HepG2 (cell line): ENCODE measurements around the gene CELSR2. TPM values are rescaled to one million over a fixed set of nuclear protein-coding genes. Genes with fewer than 3 reads are reported as not detected.
A peak's percentile ranks its signal among the peaks of the same experiment; 100 is the strongest.

Experiments
- BCL6 ChIP-seq: IDR thresholded peaks from 2 replicates; pipeline ENCODE4 v1.6.1; 2016; ENCODE audit warnings: missing genetic modification reagents, missing compliant biosample characterization
- CCAR2 ChIP-seq: fragments of 200-400 bp; formaldehyde crosslinking; optimal IDR thresholded peaks from 2 replicates; pipeline ENCODE3; 2018; ENCODE audit warnings: low read depth, mild to moderate bottlenecking, low read length, moderate library complexity
- ELK4 ChIP-seq: sonication (generic); formaldehyde crosslinking; IDR thresholded peaks from 2 replicates; pipeline ENCODE4 v1.9.0; 2021; ENCODE audit warnings: missing genetic modification reagents, borderline replicate concordance
- GATAD1 ChIP-seq: IDR thresholded peaks from 2 replicates; pipeline ENCODE4 v1.6.1; 2016; ENCODE audit warnings: missing genetic modification reagents, missing compliant biosample characterization
- HDAC6 ChIP-seq: fragments of 200-600 bp; sonication (generic); IDR thresholded peaks from 2 replicates; pipeline ENCODE4 v1.7.0; 2017; ENCODE audit warnings: mild to moderate bottlenecking, antibody characterized with exemption, low read length, low read depth
- HNF4G ChIP-seq, 2 experiments: sonication (generic) in 1 of 2; formaldehyde crosslinking in 1 of 2; IDR thresholded peaks; 2 replicates each; pipeline versions ENCODE4 v1.4.0 to v1.6.1; 2011 to 2020; ENCODE audit warnings: borderline replicate concordance in 2 of 2, low read depth in 2 of 2, mild to moderate bottlenecking in 2 of 2, low read length in 1 of 2, missing genetic modification reagents in 1 of 2, moderate library complexity in 1 of 2
- KDM4B ChIP-seq: sonication (generic); formaldehyde crosslinking; IDR thresholded peaks from 2 replicates; pipeline ENCODE4 v1.4.0; 2020; ENCODE audit warnings: missing genetic modification reagents
- KDM6A ChIP-seq: IDR thresholded peaks from 2 replicates; pipeline ENCODE4 v1.6.1; 2016; ENCODE audit warnings: low read depth
- MBD4 ChIP-seq: IDR thresholded peaks from 2 replicates; pipeline ENCODE4 v1.6.1; 2012; ENCODE audit warnings: low read length, inconsistent platforms, borderline replicate concordance
- MTF2 ChIP-seq: sonication (generic); formaldehyde crosslinking; IDR thresholded peaks from 2 replicates; pipeline ENCODE4 v1.5.0; 2020; ENCODE audit warnings: missing genetic modification reagents, borderline replicate concordance
- NFE2L2 ChIP-seq: fragments of 150-350 bp; IDR thresholded peaks from 2 replicates; pipeline ENCODE4 v1.6.1; 2014; ENCODE audit warnings: low read length
- NR1H2 ChIP-seq: sonication (generic); formaldehyde crosslinking; IDR thresholded peaks from 2 replicates; pipeline ENCODE4 v1.8.1; 2022; ENCODE audit warnings: low read depth, missing genetic modification reagents, borderline replicate concordance
- SMARCC2 ChIP-seq: fragments of 450-650 bp; IDR thresholded peaks from 2 replicates; pipeline ENCODE4 v1.6.1; 2017; ENCODE audit warnings: antibody characterized with exemption, mild to moderate bottlenecking
- SOX13 ChIP-seq, 3 experiments: fragments of 450-650 bp in 1 of 3; sonication (generic) in 1 of 3; formaldehyde crosslinking in 1 of 3; IDR thresholded peaks in 2 of 3; conservative IDR thresholded peaks in 1 of 3; 2 replicates each; pipeline versions ENCODE4 v1.5.0 to v1.6.1; 2016 to 2020; ENCODE audit warnings: antibody characterized with exemption in 1 of 3, mild to moderate bottlenecking in 1 of 3, missing compliant biosample characterization in 1 of 3, missing genetic modification reagents in 1 of 3, moderate library complexity in 1 of 3
- SPEN ChIP-seq: sonication (generic); formaldehyde crosslinking; IDR thresholded peaks from 2 replicates; pipeline ENCODE4 v1.5.1; 2020; ENCODE audit warnings: low read depth, mild to moderate bottlenecking, missing genetic modification reagents
- SRSF1 ChIP-seq: fragments of 200-400 bp; formaldehyde crosslinking; optimal IDR thresholded peaks from 2 replicates; pipeline ENCODE3; 2017; ENCODE audit warnings: mild to moderate bottlenecking, low read depth, low read length, moderate library complexity
- SRSF4 ChIP-seq: fragments of 200-400 bp; formaldehyde crosslinking; IDR thresholded peaks from one replicate; pipeline ENCODE4 v1.6.1; 2018; ENCODE audit warnings: mild to moderate bottlenecking, low read depth, low read length, moderate library complexity; ENCODE audit not compliant: poor library complexity, severe bottlenecking
- SSRP1 ChIP-seq: IDR thresholded peaks from 2 replicates; pipeline ENCODE4 v1.6.1; 2016; ENCODE audit warnings: control low read depth
- TARDBP ChIP-seq: sonication (generic); formaldehyde crosslinking; IDR thresholded peaks from 2 replicates; pipeline ENCODE4 v1.8.0; 2022; ENCODE audit warnings: mild to moderate bottlenecking, missing genetic modification reagents
- THYN1 ChIP-seq: sonication (generic); formaldehyde crosslinking; IDR thresholded peaks from 2 replicates; pipeline ENCODE4 v1.8.1; 2023; ENCODE audit warnings: low read depth, mild to moderate bottlenecking, moderate library complexity, missing genetic modification reagents, borderline replicate concordance
- ZFAT ChIP-seq: sonication (generic); formaldehyde crosslinking; conservative IDR thresholded peaks from 2 replicates; pipeline ENCODE4 v1.8.1; 2023; ENCODE audit warnings: missing genetic modification reagents, inconsistent platforms
- ZFP91 ChIP-seq: sonication (generic); formaldehyde crosslinking; IDR thresholded peaks from 2 replicates; pipeline ENCODE4 v1.9.0; 2022; ENCODE audit warnings: missing genetic modification reagents, mild to moderate bottlenecking, borderline replicate concordance
- ZMYM2 ChIP-seq: sonication (generic); formaldehyde crosslinking; IDR thresholded peaks from 2 replicates; pipeline ENCODE4 v1.8.0; 2022; ENCODE audit warnings: mild to moderate bottlenecking, missing genetic modification reagents
- ZNF276 ChIP-seq: sonication (generic); formaldehyde crosslinking; IDR thresholded peaks from 2 replicates; pipeline ENCODE4 v1.4.0; 2020; ENCODE audit warnings: mild to moderate bottlenecking, low read depth, missing genetic modification reagents
- ZNF672 ChIP-seq: sonication (generic); formaldehyde crosslinking; IDR thresholded peaks from 2 replicates; pipeline ENCODE4 v1.8.1; 2022; ENCODE audit warnings: missing genetic modification reagents
- polyA plus RNA-seq, 8 experiments: library from polyadenylated mRNA; depleted of rRNA in 3 of 8; stranded (reverse) in 7 of 8; unstranded in 1 of 8; fragments of >200 nt; fragmentation: Illumina TruSeq in 4 of 8; extraction: Trizol in 4 of 8; gene quantifications; 2 replicates each; pipeline versions ENCODE4 v1.2.1 to v1.2.3, GENCODE V29; 2011 to 2016; ENCODE audit warnings: low read depth in 4 of 8, missing spikeins in 1 of 8, mixed read lengths in 1 of 8; ENCODE audit not compliant: insufficient read depth in 1 of 8
- total RNA-seq, 5 experiments: library from RNA; depleted of rRNA; stranded (reverse); fragments of >200 nt; fragmentation: Illumina TruSeq; extraction: Trizol; gene quantifications; 2 replicates each; pipeline ENCODE4 v1.2.3, GENCODE V29; 2016; ENCODE audit warnings: low read depth in 1 of 5

CELSR2 gene
- total and polyA plus RNA-seq, 2 of the 13 experiments (the other 11 are each of a cell fraction or from before 2014, with no cell fraction given) = 4.0 to 6.6 TPM

GRCh38 chr1:109253803-109254620 is 4.7 kb downstream of the CELSR2 start (continued):
- TF ChIP-seq SPEN (CRISPR knock-in tag) (peak; percentile 48; the same call in 1 of the 2 replicates), MBD4 (no peak), THYN1 (CRISPR knock-in tag) (no peak), SSRP1 (CRISPR knock-in tag) (no peak), MTF2 (no peak), BCL6 (CRISPR knock-in tag) (no peak), SMARCC2 (no peak), KDM6A (CRISPR knock-in tag) (no peak), ZNF276 (CRISPR knock-in tag) (no peak), ZFAT (CRISPR knock-in tag) (no peak), NR1H2 (CRISPR knock-in tag) (no peak), HNF4G (IDR thresholded peaks at IDR 0.05; ENCODE audit: borderline replicate concordance, low read depth, low read length) (no peak; the same call in 1 of the 2 replicates), HNF4G (CRISPR knock-in tag; IDR thresholded peaks at IDR 0.05; ENCODE audit: borderline replicate concordance, low read depth) (no peak), SOX13 (IDR thresholded peaks at IDR 0.05) (no peak), SOX13 (CRISPR knock-in tag; conservative IDR thresholded peaks at IDR 0.05 in 1 of 2, IDR thresholded peaks at IDR 0.05 in 1 of 2) (0 out of 4 replicates have a peak, but pooled peaks of 1 of the 2 experiments have one; percentile 35), SRSF1 (no peak), HDAC6 (no peak), NFE2L2 (no peak), ZFP91 (CRISPR knock-in tag) (peak; percentile 65; the same call in 1 of the 2 replicates), GATAD1 (CRISPR knock-in tag) (no peak), SRSF4 (no peak), ELK4 (no peak), CCAR2 (no peak), KDM4B (CRISPR knock-in tag) (no peak), ZNF672 (CRISPR knock-in tag) (no peak), TARDBP (CRISPR knock-in tag) (peak; percentile 66; the same call in 1 of the 2 replicates), ZMYM2 (CRISPR knock-in tag) (no peak)
